ENCODE data around the gene SLC36A2.
A peak's percentile ranks its signal among the peaks of the same experiment; 100 is the strongest.

The SLC36A2 gene

GRCh38 chr5:151283120-151283825 is 64.1 kb downstream of the SLC36A2 start:
- Histone ChIP-seq H3K36me3 (ENCODE audit: control insufficient read depth, insufficient read depth, low read length, severe bottlenecking) (no peaks in the 10 kb centered on the region), H3K27me3 (replicated peaks; ENCODE audit: control insufficient read depth, insufficient read depth, low read length) (peaks cover 12% of the 10 kb centered on the region), H3K9me3 (ENCODE audit: control insufficient read depth, low read length) (no peaks in the 10 kb centered on the region), H3K4me3 (ENCODE audit: low read length) (no peak overlapping the region), H3K9ac (ENCODE audit: low read length) (no peak overlapping the region), H3K4me1 (ENCODE audit: control insufficient read depth, insufficient read depth, low read length) (peaks cover 8% of the 10 kb centered on the region)
- DNase-seq (ENCODE audit: low read depth): no peak

- H3K4me1 ChIP-seq (ENCODE audit: control insufficient read depth, insufficient read depth, low read length): peaks cover 9% of the 10 kb centered on the region
- H3K27me3 ChIP-seq (replicated peaks; ENCODE audit: control insufficient read depth, insufficient read depth, low read length): peaks cover 12% of the 10 kb centered on the region
- no peak for DNase-seq (ENCODE audit: low read depth)
- H3K4me3 ChIP-seq (ENCODE audit: low read length): no peak overlapping the region
- H3K9ac ChIP-seq (ENCODE audit: low read length): no peak overlapping the region
- no peaks in the 10 kb centered on the region for H3K36me3 ChIP-seq (ENCODE audit: control insufficient read depth, insufficient read depth, low read length, severe bottlenecking)
- H3K9me3 ChIP-seq (ENCODE audit: control insufficient read depth, low read length): no peaks in the 10 kb centered on the region
Observed at GRCh38 chr5:151281001-151281639, 66.2 kb downstream of the SLC36A2 start.

- H3K9ac ChIP-seq (ENCODE audit: low read length): no peak overlapping the region
- no peak for DNase-seq (ENCODE audit: low read depth)
- no peaks in the 10 kb centered on the region for H3K36me3 ChIP-seq (ENCODE audit: control insufficient read depth, insufficient read depth, low read length, severe bottlenecking)
- H3K27me3 ChIP-seq (replicated peaks; ENCODE audit: control insufficient read depth, insufficient read depth, low read length): peaks cover 12% of the 10 kb centered on the region
- H3K9me3 ChIP-seq (ENCODE audit: control insufficient read depth, low read length): no peaks in the 10 kb centered on the region
- peaks cover 12% of the 10 kb centered on the region for H3K4me1 ChIP-seq (ENCODE audit: control insufficient read depth, insufficient read depth, low read length)
- H3K4me3 ChIP-seq (ENCODE audit: low read length): no peak overlapping the region
Observed at GRCh38 chr5:151280443-151280842, 66.9 kb downstream of the SLC36A2 start.

GRCh38 chr5:151278845-151279244 is 68.5 kb downstream of the SLC36A2 start:
- DNase-seq (ENCODE audit: low read depth): no peak
- Histone ChIP-seq H3K9me3 (ENCODE audit: control insufficient read depth, low read length) (no peaks in the 10 kb centered on the region), H3K36me3 (ENCODE audit: control insufficient read depth, insufficient read depth, low read length, severe bottlenecking) (no peaks in the 10 kb centered on the region), H3K4me3 (ENCODE audit: low read length) (no peak overlapping the region), H3K27me3 (replicated peaks; ENCODE audit: control insufficient read depth, insufficient read depth, low read length) (peaks cover 2% of the 10 kb centered on the region), H3K9ac (ENCODE audit: low read length) (no peak overlapping the region), H3K4me1 (ENCODE audit: control insufficient read depth, insufficient read depth, low read length) (peaks cover 22% of the 10 kb centered on the region)

DNA sequence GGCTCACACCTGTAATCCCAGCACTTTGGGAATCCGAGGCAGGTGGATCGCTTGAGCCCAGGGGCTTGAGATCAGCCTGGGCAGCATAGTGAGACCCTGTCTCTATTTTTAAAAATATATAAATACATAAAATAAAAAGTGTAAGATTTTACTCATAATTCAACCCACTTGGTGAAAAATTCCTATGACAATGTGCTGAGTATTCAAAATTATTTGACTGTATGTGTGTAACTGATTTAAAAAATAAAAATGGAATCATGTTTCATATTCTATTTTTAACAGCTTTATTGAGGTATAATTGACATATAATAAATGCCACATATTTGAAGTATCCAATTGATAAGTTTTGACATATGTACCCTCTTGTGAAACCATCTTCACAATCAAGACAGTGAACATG is 71.6 kb downstream of the SLC36A2 start:
- no peak overlapping the region for H3K9ac ChIP-seq (ENCODE audit: low read length)
- H3K4me3 ChIP-seq (ENCODE audit: low read length): no peak overlapping the region
- H3K9me3 ChIP-seq (ENCODE audit: control insufficient read depth, low read length): no peaks in the 10 kb centered on the region
- no peak for DNase-seq (ENCODE audit: low read depth)
- peaks cover 18% of the 10 kb centered on the region for H3K4me1 ChIP-seq (ENCODE audit: control insufficient read depth, insufficient read depth, low read length)
- H3K27me3 ChIP-seq (replicated peaks; ENCODE audit: control insufficient read depth, insufficient read depth, low read length): no peaks in the 10 kb centered on the region
- H3K36me3 ChIP-seq (ENCODE audit: control insufficient read depth, insufficient read depth, low read length, severe bottlenecking): no peaks in the 10 kb centered on the region

DNA sequence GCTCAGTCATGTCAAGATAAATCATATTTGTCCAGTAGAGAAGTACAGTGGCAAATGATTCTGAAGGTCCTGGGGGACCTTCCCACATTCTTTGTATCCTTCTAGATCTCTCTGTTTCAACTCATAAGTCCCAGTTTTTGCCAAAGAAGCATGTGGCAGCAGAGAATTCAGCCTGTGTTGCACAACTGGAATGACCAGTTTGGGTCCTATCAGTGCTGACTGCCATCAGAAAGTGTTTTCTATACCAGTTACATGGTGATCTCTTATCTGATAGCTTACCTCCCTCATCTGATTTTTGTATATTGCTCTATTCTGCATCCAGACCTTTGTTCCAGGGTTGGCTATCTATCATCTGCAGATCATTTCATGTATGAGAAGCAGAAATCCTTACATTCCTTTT is 72.7 kb downstream of the SLC36A2 start:
- Histone ChIP-seq H3K9ac (ENCODE audit: low read length) (no peak overlapping the region), H3K27me3 (replicated peaks; ENCODE audit: control insufficient read depth, insufficient read depth, low read length) (no peaks in the 10 kb centered on the region), H3K9me3 (ENCODE audit: control insufficient read depth, low read length) (no peaks in the 10 kb centered on the region), H3K4me3 (ENCODE audit: low read length) (no peak overlapping the region), H3K4me1 (ENCODE audit: control insufficient read depth, insufficient read depth, low read length) (peaks cover 17% of the 10 kb centered on the region), H3K36me3 (ENCODE audit: control insufficient read depth, insufficient read depth, low read length, severe bottlenecking) (no peaks in the 10 kb centered on the region)
- no peak for DNase-seq (ENCODE audit: low read depth)

- H3K9ac ChIP-seq (ENCODE audit: low read length): no peak overlapping the region
- no peak for DNase-seq (ENCODE audit: low read depth)
- H3K36me3 ChIP-seq (ENCODE audit: control insufficient read depth, insufficient read depth, low read length, severe bottlenecking): peaks cover 16% of the 10 kb centered on the region
- no peak overlapping the region for H3K4me3 ChIP-seq (ENCODE audit: low read length)
- H3K9me3 ChIP-seq (ENCODE audit: control insufficient read depth, low read length): no peaks in the 10 kb centered on the region
- no peaks in the 10 kb centered on the region for H3K27me3 ChIP-seq (replicated peaks; ENCODE audit: control insufficient read depth, insufficient read depth, low read length)
- H3K4me1 ChIP-seq (ENCODE audit: control insufficient read depth, insufficient read depth, low read length): peaks cover 17% of the 10 kb centered on the region
Observed at GRCh38 chr5:151271336-151271735, 76.0 kb downstream of the SLC36A2 start.

DNA sequence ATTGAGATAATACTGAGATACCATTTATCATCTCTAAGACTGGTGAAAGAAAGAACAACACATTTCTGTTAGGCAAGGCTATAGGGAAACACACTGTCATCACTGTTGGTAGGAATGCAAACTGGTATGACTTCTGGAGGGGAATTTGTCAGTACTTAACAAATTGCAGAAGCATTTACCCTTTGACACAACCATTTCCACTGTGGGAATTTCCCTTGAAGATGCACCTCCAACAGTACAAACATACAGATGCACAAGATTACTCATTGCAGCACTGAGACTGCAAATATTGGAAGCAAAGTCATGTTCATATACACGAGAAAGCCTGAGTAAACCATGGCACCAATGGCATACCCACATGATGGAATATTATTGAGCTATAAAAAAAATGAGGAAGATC is 76.8 kb downstream of the SLC36A2 start:
- no peak overlapping the region for H3K9ac ChIP-seq (ENCODE audit: low read length)
- H3K9me3 ChIP-seq (ENCODE audit: control insufficient read depth, low read length): no peaks in the 10 kb centered on the region
- no peak overlapping the region for H3K4me3 ChIP-seq (ENCODE audit: low read length)
- H3K27me3 ChIP-seq (replicated peaks; ENCODE audit: control insufficient read depth, insufficient read depth, low read length): no peaks in the 10 kb centered on the region
- H3K36me3 ChIP-seq (ENCODE audit: control insufficient read depth, insufficient read depth, low read length, severe bottlenecking): peaks cover 16% of the 10 kb centered on the region
- peaks cover 13% of the 10 kb centered on the region for H3K4me1 ChIP-seq (ENCODE audit: control insufficient read depth, insufficient read depth, low read length)
- peak; percentile 33 for DNase-seq (ENCODE audit: low read depth)

- Histone ChIP-seq H3K9ac (ENCODE audit: low read length) (no peak overlapping the region), H3K27me3 (replicated peaks; ENCODE audit: control insufficient read depth, insufficient read depth, low read length) (no peaks in the 10 kb centered on the region), H3K9me3 (ENCODE audit: control insufficient read depth, low read length) (no peaks in the 10 kb centered on the region), H3K4me3 (ENCODE audit: low read length) (no peak overlapping the region), H3K4me1 (ENCODE audit: control insufficient read depth, insufficient read depth, low read length) (peaks cover 18% of the 10 kb centered on the region), H3K36me3 (ENCODE audit: control insufficient read depth, insufficient read depth, low read length, severe bottlenecking) (peaks cover 16% of the 10 kb centered on the region)
- no peak for DNase-seq (ENCODE audit: low read depth)
Observed at GRCh38 chr5:151267491-151268260, 79.7 kb downstream of the SLC36A2 start.

All from adipocyte (in vitro differentiated cells).